ENCODE measurements around the gene SRCIN1.
"Not testable (repeated sequence)": the region's sequence is repeated elsewhere in the genome, so short reads cannot be mapped to it uniquely, and the experiment has no call there.

Gene SRCIN1

DNA sequence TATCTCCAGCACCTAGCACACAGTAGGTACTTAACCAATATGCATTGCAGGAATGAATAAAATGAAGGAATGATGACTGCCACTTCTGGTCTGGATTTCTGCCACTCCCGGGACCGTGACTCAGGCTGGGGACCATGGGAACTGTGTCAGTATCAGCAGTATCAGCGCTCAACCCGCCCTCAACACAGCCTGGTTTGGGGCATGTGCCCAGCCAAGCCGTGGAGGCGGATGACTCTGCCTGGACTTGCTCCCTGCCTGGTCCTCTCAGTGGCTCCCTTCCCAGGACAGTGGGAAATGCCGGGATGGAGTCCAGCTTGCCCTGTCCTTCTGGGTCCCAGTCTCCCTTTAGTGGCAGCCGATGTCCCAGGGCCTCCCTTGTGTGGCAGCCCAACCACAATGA lies 55.1 kb downstream of the SRCIN1 start:
- no peak for DNase-seq (ENCODE audit: low read depth in 1 of 2, low spot score in 1 of 2)

DNA sequence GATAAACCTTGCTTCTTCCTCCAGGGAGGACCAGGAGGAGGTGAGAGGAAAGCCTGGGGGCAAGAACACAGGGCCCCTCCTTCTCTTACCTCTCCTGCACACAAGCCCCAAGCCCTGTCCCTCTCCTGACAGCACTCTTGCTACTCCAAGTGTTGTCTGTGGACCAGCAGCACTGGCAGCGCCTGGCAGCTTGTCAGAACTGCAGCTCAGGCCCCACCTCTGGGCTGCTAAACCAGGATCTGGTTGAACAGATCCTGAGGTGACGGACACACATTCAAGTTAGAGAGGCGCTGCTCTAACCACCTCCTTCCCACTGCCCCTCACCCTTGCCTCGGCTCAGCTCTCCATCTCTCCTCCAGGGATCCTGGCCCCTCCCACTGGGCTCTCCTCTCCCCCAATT lies 56.5 kb downstream of the SRCIN1 start:
- no peak for DNase-seq (ENCODE audit: low read depth in 1 of 2, low spot score in 1 of 2)

DNA sequence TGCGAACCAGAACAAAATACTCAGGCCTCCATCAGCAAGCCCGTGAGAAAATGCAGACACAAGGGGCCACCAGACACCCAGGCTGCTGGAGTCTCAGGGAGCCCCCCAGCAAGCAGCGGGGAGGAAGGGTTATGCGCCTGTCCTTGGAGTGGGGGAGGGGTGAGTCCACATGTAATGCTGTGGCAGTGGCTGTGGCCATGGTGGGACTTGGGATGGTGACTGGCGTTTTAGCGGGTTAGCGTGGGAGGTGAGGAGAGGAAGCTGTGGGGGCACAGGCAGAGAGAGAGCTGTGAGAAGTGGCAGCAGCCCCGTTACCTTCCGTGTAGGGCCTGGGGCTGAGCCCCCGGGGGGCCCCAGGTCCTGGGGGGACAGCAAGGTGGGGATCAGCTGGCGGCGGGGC lies 58.3 kb downstream of the SRCIN1 start:
- no peak for DNase-seq (ENCODE audit: low read depth in 1 of 2, low spot score in 1 of 2)

DNA sequence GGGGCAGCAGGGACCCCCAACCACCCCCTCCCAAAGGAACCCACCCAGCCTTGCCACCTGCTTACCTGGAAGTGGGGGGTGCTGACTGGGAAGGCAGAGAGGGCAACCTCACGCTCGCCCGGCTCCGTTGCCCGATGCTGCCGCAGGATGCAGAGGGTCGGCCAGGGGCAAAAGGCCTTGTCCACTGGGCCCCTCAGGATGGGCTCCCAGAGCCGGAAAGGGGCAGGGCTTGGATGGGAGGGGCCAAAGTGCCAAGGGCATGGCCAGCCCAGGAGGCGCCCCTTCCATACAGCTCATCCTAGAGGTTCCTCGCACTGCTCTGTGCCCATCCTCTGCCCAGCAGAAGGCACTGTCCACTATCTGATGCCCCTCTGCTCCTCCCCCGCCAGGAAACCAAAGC lies 59.4 kb downstream of the SRCIN1 start:
- no peak for DNase-seq (ENCODE audit: low read depth in 1 of 2, low spot score in 1 of 2)

DNA sequence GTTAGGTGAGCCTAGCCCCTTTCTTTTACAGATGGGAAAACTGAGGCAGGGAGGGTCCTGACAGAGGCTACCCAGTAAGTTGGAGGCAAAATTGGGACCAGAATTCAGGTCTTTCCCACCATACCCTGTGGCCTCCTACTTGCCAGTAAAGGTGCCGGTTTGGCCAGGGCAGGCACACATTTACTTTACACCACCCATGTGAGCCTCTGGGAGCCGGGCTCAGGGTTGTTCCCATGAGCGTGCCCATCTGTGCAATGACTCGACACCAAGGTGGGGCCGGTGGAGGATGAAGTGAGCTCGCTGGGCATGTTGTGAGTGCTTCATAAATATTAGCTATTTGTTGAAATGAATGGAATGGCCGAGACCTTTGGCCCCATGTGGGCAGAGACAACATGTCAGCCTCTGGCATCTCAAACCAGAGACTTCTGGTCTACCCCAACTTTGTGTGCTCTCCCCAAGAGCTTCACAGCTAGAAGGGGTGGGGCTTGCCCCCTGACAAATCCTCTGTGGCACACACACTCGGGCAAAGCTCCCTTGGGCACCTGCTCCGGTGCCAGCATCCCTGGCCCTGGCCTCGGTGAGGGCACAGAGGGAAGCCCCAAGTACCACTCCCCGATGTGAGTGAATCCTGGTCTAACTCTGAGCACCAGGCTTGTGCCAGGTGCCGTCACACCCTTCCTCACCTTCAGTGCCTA lies 60.1 kb downstream of the SRCIN1 start:
- DNase-seq (ENCODE audit: low read depth in 1 of 2, low spot score in 1 of 2), result no peak

DNA sequence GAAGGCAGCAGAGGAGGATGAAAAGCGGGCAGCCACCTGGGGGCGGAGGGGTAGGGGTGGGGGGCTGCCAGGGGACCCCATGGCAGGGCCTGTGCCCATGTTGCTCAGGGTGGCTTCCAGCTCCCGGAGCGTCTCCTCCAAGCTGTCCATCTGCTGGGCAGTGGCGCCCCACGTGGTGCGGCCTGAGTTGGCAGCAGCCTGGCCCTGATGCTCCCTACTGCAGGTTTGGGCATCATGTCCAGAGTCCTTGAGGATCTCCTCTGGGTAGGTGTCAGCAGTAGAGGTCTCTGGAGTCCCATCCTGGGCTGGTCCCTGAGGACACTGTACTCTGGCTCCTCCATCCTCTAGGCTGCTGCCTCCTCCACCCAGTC lies 60.9 kb downstream of the SRCIN1 start:
- no peak for DNase-seq (ENCODE audit: low read depth in 1 of 2, low spot score in 1 of 2)

DNA sequence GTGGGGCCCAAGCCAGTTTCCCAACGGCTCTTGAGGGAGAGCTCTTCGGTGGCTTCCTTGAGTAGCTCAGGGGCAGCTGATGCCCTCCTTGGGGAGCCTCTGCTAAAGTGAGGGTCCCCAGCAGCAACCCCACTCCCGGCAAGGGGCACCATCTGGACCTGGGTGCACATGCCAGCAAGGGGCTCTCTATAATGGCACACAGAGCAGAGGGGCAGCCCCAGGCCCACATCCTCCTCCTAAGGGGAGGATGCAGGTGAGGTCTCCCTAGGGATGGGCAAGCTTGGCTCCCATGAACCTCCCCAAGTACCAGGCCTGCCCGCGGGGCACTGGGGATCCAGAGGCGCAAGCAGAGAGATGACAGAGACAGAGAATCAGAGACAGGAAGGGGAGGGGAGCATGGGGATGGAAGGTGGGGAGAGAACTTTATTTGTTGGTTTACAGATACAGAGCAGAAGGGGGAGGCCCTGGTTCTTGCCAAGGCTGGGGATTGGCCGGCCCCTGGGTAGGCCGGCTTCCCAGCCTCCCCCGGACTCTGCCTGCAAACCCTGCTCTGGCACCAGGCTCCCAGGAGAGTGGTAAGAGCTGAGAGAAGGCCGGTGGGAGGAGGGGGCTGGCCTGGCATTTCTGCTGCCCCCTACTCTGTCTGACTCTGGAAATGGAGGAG lies 61.4 kb downstream of the SRCIN1 start:
- no peak for DNase-seq (ENCODE audit: low read depth in 1 of 2, low spot score in 1 of 2)

DNA sequence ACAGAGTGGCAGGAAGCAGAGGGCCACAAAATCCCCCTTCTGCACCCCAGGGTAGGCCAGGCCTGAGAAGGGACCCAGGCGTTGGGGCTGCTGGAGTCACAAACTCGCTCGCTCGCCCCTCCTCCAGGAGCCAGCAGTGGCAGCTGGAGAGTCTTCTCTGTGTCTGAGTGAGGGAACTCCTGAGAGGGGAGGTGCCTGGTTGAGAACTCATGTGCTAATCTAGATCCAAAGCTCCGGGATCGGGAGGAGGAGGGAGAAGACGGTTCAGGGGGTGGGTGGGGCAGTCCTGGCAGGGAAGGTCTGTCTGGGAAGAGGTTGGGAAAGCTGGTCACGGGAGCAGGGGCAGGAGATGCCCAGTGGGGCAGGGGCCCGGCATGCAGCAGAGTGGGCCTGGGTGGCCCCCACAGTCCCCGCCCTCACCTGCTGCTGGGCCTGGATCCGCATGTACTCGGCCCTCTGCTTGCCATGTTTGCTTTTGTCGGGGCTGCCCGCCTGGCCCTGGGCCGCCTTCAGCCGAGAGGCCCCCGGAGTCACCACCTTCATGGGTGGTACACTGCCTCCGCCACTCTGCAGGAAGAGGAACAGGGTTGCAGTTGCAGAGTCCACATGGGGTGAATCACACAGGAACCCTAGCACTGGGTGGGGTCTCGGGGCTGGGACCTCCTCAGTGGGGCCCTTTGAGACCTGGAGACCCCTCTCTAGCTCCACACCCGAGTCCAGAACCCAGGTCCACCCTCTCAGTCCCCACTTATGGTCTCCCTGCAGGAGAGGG lies 62.2 kb downstream of the SRCIN1 start:
- no peak for DNase-seq (ENCODE audit: low read depth in 1 of 2, low spot score in 1 of 2)

DNA sequence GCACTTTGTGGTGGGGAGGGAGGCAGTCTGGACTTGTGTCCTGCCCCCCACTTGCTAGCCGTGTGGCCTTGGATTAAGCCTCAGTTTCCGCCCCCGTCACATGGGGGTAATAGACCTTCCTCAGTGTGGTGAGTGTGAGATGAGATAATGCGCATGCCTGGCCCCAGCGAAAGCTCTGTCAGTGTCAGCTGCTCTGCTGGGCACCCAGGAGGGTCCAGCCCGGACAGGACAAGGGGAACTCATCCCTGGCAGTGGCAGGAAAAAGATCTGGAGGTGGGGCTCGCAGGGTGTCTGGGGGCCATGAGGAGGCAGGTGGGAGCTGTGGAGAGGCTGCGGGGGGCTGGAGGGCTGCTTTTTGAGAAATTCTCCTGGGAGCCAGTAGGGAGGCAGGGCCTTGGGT lies 63.5 kb downstream of the SRCIN1 start:
- no peak for DNase-seq (ENCODE audit: low read depth in 1 of 2, low spot score in 1 of 2)

DNA sequence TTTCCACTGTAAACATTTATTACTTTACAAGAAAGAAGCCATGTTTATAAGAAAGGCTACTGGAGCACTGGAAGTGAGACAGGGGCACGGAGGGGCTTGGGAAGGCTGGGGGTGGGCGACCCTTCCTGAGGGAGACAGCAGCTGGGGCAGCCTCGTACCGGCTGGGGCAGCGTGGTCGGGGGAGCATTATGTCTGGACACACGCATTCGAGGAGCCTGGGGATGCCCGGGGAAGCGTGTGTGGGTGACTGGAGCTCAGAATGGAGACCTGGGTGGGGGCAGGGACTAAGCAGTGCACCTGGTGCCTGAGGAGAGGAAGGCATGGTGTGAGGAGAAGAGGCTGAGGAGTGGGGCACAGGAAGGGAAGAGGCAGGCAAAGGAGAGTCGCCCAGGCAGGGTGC lies 64.5 kb downstream of the SRCIN1 start:
- DNase-seq (ENCODE audit: low read depth in 1 of 2, low spot score in 1 of 2), result no peak

DNA sequence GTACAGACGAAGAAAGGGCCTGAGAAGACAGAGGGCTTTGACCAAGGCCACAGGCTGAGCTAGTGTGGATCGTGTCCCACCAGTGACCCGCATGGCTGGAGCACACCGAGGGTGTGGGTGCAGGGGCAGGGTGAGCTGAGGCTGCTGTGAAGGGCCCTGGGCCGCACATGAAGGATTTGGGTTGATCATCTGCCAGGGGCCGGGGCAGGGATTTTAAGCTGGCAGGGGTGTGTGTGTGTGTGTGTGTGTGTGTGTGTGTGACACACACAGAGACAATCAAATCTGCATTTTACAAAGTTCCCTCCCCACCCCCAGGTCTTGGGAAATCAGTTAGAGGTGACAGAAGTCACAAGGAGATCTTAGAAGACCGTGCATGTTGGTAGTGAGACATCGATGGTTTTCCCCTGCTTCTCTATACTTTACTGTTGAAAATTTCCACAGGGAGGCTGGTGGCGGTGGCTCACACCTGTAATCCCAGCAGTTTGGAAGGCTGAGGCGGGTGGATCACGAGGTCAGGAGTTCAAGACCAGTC lies 65.2 kb downstream of the SRCIN1 start:
- DNase-seq (ENCODE audit: low read depth in 1 of 2, low spot score in 1 of 2), result no peak

DNA sequence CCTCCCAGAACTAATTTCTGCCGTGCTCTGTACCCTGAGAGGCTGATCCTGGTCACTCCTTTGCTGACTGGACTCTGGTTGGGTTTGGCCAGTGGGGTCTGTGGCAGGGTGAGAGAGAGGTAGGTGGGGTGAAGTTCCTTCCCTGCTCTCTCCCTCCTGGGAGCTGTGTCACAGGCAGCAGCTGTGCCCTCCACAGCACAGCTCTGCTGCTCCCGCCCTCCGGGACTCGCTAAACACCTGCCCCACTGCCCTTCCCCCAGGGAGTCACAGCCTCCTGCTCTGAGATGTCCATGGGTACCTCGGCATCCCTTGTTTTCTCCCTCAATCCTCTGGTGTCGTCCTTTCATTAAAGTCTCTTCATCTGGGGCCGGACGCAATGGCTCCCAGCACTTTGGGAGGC lies 66.4 kb downstream of the SRCIN1 start:
- DNase-seq (ENCODE audit: low read depth in 1 of 2, low spot score in 1 of 2), result no peak

DNA sequence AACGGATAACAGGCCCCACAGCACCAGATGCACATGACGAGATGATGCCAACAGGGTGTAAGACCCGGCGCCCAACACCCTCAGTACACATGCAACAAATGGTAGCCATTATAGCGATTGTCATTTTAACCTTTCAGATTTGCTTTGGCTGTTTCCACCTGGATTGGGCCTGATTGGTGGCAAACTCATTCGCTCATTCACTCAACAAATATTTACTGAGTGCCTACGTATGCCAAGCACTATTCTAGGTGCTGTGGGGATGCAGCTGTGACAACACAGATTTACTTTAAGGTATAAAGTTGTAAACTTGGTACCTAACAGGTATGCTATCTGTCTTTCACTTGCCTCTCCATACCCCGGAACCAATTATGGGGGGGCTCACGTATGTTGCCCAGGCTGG lies 66.8 kb downstream of the SRCIN1 start:
- DNase-seq (ENCODE audit: low read depth in 1 of 2, low spot score in 1 of 2), result no peak

DNA sequence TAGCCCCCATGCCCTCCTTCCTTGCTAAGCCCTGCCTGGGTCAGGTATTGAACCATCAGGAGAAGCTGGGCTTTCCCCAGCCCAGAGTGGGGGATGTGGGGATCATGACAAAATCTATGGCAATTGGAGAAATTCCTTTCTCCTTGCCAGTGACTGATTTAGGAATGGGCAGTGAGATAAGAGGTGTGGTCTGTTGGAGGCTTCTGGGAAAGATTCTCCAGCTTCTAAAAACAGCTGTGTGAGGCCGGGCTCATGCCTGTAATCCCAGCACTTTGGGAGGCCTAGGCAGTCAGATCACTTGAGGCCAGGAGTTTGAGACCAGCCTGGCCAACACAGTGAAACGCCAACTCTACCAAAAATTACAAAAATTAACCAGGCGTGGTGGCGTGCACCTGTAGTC lies 69.1 kb downstream of the SRCIN1 start:
- DNase-seq (ENCODE audit: low read depth in 1 of 2, low spot score in 1 of 2), result no peak

DNA sequence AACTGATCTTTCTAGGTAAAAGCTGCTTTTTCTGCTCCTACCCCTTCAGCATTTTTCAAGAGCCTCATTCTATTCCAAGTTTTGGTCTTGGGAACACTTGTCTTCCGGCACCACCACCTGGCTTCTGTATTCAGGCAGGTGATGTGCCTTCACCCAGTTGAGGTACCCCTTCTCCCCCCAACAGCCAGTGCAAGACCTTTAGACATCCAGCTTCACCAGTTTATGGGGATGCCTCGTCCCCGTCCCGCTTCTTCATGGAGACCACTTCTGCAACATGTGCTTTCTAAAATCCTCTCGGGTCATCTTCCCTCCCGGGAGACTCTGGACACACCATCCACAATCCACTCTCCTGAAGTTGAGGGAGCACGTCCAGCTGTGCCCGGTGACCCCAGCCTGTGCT lies 69.9 kb downstream of the SRCIN1 start:
- DNase-seq (ENCODE audit: low read depth in 1 of 2, low spot score in 1 of 2), result no peak

DNA sequence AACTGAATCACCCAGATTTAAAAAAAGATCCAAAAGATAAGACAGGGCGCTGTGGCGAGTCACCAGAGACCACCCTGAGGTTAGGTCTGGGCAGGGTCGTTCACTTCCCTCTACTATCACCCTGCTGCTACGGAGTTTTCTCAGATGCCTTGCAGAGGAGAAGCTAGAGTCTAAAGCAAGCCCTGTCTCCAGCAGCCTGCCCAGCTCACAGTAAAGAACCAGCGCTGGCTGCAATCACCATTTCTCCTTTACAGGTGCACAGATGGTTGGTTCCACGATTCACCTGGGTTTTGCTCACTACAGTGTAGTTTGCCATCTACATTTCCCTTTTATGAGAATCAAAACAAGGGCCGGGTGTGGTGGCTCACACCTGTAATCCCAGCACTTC lies 71.3 kb downstream of the SRCIN1 start:
- no peak for DNase-seq (ENCODE audit: low read depth in 1 of 2, low spot score in 1 of 2)

DNA sequence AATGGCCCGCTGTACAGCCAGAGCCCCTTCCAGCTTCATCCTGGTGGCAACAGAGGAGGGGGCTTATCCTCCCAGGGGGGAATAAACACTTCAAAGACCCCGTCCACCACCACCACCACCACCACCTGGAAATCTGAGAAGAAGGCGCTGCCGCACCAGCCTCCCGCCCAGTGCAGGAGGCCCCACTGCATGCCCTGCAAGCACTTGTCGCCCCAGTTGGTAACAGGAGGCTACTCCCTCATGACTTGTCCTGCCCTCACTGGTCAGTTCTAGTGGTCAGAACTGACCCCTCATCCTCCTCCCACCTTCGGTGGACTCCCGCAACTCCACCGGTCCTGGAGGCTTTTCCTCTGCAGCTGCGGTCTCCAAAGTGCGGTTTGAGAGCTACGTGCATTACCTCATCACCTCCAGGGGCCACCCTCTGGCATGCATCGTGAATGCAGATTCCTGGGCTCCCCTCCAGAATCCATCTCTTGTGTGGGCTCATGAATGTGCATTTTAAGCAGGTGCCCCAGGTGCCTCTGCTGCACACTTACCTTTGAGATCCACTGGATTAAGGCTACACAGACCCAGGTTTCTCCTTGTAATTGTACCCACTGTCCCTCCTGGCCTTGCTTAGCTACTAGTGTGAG lies 71.8 kb downstream of the SRCIN1 start:
- DNase-seq (ENCODE audit: low read depth in 1 of 2, low spot score in 1 of 2), result no peak

DNA sequence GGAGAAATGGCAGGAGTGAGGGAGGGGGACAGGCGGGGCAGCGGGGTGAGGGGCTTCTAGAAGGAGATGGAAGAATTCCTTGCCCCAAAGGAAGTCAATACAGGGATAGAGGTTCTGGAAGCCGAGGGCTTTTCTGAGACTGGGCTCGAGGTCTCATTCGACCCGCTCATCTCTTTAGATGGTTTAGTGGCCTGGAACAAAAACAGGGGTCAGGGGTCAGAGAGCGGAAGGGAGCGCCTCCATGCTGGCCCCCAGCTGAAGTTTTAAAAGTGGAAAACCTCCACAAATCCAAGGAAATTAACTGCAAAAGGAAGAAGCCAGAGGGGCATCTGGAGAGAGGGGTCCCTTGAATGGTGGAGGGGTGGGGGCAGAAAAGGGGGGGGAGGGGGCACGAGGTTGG lies 72.5 kb downstream of the SRCIN1 start:
- no peak for DNase-seq (ENCODE audit: low read depth in 1 of 2, low spot score in 1 of 2)

DNA sequence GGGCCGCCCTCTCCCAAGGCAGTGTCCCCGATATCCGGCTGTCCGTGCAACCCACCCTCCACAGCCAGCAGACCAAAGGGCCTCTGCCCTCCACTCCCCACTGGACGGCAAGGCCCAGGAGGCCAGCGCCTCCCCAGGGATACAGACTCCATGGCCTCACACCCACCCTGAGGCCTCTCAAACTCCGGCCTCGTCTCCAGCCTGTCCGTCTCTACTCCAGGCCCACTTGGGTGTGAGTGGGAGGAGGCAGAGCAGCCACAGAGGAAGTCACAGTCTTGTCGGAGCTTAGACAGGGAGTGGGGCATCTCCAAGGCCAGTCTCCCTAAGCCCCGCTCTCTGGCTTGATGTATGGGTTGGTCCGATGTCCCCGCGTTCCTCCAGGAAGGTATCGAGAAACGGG lies 73.3 kb downstream of the SRCIN1 start:
- no peak for DNase-seq (ENCODE audit: low read depth in 1 of 2, low spot score in 1 of 2)

DNA sequence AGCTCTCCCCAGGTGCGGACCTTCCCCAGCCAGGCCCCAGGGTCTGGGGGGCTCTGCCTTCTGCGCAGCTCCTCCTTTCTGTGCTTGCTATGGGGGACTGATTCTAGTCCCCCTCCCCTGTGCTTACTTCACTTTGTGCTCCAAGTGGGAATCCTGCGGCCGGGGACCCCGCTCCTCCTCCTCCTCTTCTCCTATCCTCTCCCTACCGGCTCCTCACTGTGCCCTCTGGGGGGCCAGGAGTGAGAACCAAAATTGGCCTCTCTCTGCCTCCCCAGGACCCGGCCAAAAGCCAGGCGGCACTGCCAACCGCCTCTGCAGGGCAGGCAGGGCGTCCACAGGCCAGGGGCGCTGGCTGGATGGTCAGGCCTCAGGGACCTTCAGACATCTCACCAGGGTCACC lies 74.0 kb downstream of the SRCIN1 start:
- not testable (repeated sequence) for DNase-seq (ENCODE audit: low read depth in 1 of 2, low spot score in 1 of 2)

DNA sequence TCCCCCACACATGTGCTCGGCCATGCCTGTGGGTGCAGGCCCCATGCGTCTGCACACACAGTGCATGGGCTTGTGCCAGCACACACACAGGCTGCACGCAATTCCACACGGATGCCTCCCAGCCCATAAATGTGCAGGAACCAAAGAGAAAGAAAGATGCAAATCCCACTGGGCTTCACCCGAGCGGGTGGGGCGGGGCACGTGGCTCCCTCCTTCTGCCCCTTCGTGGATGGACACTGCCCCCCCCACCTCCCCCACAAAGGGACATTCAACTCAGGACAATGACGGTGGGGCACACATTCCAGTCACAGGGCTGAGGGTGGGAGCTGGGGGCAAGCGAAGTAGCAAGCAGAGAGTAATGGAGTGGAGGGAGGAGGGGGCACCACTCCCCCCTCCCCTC lies 74.9 kb downstream of the SRCIN1 start:
- DNase-seq (ENCODE audit: low read depth in 1 of 2, low spot score in 1 of 2), result not testable (repeated sequence)

DNA sequence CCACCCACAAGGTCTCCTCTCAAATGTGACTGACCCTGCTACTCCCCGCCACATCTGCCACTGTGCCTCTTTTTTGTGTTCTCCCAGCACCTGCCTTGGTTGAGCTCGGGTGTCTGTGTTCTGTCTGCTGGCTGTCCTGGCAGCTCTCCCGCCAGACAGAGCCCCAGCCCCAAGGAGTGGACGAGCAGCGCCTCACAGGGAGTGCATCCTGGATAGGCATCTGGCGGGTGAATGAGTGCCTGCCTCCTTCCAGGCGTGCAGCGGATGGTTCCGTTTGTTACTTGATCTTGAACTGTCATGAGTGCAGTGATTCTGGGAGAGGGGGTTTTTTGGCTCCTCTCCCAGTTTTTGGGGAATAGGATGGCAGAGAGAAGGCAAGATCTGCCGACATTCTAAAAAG lies 77.6 kb downstream of the SRCIN1 start:
- DNase-seq (ENCODE audit: low read depth in 1 of 2, low spot score in 1 of 2), result not testable (repeated sequence)

Measured in stimulated activated CD4-positive, alpha-beta T cell treated with anti-CD3 and anti-CD28 coated beads, Interleukin-15, amount 100 ng/mL, for 1 hour (primary cell).